SK-N-SH treated with all-trans-retinoic acid at 6 μM for 48 hours (cell line): ENCODE measurements around the gene DSP.

Source experiments
- BACH2 ChIP-seq: fragments of 250-450 bp; sonication (Bioruptor Pico); IDR thresholded peaks from 2 replicates; pipeline ENCODE4 v1.9.0; 2021; ENCODE audit warnings: mild to moderate bottlenecking, borderline replicate concordance
- CSDC2 ChIP-seq: fragments of 250-450 bp; sonication (Bioruptor Pico); IDR thresholded peaks from 2 replicates; pipeline ENCODE4 v1.5.0; 2020; ENCODE audit warnings: mild to moderate bottlenecking, moderate library complexity
- GLIS3 ChIP-seq: fragments of 250-450 bp; sonication (Bioruptor Pico); IDR thresholded peaks from 2 replicates; pipeline ENCODE4 v1.5.0; 2020; ENCODE audit warnings: mild to moderate bottlenecking, moderate library complexity
- SNAI2 ChIP-seq: fragments of 250-450 bp; sonication (Bioruptor Pico); IDR thresholded peaks from 2 replicates; pipeline ENCODE4 v1.5.0; 2020; ENCODE audit warnings: mild to moderate bottlenecking, moderate library complexity
- ZFP30 ChIP-seq: fragments of 450-650 bp; formaldehyde crosslinking; IDR thresholded peaks from 2 replicates; pipeline ENCODE4 v1.5.0; 2022; ENCODE audit warnings: mild to moderate bottlenecking, moderate library complexity

GRCh38 chr6:7537565-7538174 is 3.8 kb upstream of the DSP start:
- no peak for TF ChIP-seq CSDC2
- TF ChIP-seq ZFP30 (CRISPR knock-in tag), result no peak
- no peak for TF ChIP-seq SNAI2 (CRISPR knock-in tag)
- TF ChIP-seq BACH2, result no peak
- TF ChIP-seq GLIS3, result no peak
